ENCODE results near the gene HLCS.

Gene HLCS

DNA sequence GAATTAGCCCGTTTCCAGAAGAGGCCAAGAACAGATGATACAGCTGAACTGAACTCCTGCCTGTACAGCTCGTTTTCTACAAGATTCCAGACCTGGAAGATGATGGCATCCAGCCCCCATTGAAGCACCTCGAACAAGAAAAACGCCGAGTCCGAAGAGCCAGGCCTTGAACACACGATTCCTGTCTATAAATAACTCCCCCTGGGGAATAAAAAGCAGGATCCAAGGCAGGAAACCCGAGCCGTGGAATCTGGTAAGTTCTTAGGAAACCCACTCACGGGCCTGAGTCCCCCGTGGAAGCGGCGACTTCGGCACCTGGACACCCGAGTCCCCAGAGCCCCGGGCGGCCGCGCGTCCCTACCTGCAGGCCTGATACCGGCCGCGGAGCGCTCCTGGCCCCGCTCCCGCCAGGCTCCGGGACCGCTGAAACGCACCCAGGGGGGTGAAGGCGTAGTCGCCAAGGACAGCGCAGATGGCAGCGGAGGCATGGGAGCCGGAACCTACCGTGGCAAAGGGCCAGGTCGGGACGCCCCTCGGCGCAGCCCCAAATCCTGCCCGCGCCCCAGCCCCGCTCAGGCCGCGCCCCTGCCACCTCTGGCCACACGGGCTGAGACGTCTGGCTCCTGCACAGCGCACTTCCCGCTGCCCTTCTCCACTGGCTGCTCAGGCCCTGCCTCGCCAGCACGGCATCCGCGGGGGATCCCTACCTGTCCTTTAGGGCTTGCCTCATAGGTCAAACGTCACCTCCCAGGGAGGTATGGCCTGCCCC lies 14.0 kb upstream of the HLCS start:
- Histone ChIP-seq H3K9me3 (no peaks in the 10 kb centered on the region), H3K4me3 (ENCODE audit: low read depth in 1 of 2, low read length in 1 of 2) (no peak overlapping the region), H3K4me1 (ENCODE audit: control insufficient read depth in 1 of 2, insufficient read depth in 1 of 2, low read depth in 1 of 2, low read length in 1 of 2) (peaks cover 0 to 5% of the 10 kb centered on the region in 2 experiments), H3K27me3 (peaks cover 67% of the 10 kb centered on the region), H3K27ac (no peak overlapping the region), H3K36me3 (no peaks in the 10 kb centered on the region)
- TF ChIP-seq, protein P1, sequence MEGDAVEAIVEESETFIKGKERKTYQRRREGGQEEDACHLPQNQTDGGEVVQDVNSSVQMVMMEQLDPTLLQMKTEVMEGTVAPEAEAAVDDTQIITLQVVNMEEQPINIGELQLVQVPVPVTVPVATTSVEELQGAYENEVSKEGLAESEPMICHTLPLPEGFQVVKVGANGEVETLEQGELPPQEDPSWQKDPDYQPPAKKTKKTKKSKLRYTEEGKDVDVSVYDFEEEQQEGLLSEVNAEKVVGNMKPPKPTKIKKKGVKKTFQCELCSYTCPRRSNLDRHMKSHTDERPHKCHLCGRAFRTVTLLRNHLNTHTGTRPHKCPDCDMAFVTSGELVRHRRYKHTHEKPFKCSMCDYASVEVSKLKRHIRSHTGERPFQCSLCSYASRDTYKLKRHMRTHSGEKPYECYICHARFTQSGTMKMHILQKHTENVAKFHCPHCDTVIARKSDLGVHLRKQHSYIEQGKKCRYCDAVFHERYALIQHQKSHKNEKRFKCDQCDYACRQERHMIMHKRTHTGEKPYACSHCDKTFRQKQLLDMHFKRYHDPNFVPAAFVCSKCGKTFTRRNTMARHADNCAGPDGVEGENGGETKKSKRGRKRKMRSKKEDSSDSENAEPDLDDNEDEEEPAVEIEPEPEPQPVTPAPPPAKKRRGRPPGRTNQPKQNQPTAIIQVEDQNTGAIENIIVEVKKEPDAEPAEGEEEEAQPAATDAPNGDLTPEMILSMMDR (IDR thresholded peaks at IDR 0.05): no peak

DNA sequence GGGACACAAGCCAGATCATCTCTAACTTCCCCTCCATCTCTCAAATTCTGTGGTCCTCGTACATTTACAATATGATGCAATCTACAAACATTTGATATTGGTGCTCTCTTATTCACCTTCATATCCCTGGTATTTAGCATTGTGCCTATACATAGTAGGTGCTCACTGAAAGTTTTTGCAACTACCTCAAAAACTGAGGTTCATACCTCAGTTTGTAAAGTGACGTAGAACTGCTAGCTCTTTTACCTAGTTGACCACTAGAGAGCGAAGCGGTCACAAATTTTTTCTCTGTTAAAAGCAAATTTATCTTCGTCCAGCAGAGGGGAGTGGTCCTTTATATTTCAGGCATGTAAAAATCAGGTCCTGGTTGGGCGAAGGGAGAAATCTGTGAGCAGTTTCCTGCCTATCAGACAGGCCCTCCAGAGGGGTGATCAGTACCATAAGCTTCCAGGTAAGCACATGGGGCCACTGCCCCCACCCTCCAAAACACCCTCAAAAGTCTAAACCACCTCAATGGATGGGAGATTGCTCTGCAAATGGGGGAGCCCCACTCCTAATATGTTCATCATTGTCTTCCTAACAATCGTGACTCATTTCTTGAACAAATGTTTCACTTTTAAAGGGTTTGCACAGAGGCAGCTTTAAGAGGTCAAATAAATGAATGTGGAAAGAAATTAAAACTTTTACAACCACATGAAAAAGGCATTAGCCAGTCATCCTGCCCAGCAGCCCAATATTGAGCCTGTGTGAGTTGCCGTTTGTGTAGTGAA lies 10.6 kb upstream of the HLCS start:
- Histone ChIP-seq H3K27ac (no peak overlapping the region), H3K9me3 (no peaks in the 10 kb centered on the region), H3K27me3 (peaks cover 56% of the 10 kb centered on the region), H3K4me1 (ENCODE audit: control insufficient read depth in 1 of 2, insufficient read depth in 1 of 2, low read depth in 1 of 2, low read length in 1 of 2) (peaks cover 0 to 5% of the 10 kb centered on the region in 2 experiments), H3K36me3 (no peaks in the 10 kb centered on the region), H3K4me3 (ENCODE audit: low read depth in 1 of 2, low read length in 1 of 2) (no peak overlapping the region)
- TF ChIP-seq, protein P1 (IDR thresholded peaks at IDR 0.05): no peak

DNA sequence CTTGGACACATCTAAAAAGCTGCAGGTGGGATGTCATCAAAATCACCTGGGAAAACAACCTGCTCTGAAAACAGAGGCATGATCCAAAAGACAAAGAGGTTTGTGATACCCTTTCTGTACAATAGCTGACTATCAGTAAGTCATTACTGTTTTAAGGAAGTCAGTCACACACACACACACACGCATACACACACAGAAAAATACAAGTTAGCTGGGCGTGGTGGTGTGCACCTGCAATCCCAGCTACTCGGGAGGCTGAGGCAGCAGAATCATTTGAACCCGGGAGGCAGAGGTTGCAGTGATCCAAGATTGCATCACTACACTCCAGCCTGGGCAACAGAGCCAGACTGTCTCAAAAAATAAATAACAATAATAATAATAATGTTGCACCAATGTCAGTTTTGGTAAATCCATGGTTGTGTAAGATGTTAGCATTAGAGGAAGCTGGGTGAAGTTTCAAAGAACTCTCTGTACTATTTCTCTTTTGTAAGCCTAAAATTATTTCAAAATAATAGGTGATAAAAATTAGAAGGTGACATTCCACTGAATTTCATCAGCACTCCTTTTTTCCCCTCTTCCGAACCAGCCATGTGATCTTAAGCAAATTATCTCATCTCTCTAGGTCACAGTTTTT lies 9.9 kb upstream of the HLCS start:
- Histone ChIP-seq H3K27ac (no peak overlapping the region), H3K4me3 (ENCODE audit: low read depth in 1 of 2, low read length in 1 of 2) (no peak overlapping the region), H3K9me3 (no peaks in the 10 kb centered on the region), H3K4me1 (ENCODE audit: control insufficient read depth in 1 of 2, insufficient read depth in 1 of 2, low read depth in 1 of 2, low read length in 1 of 2) (peaks cover 0 to 5% of the 10 kb centered on the region in 2 experiments), H3K27me3 (peaks cover 49% of the 10 kb centered on the region), H3K36me3 (no peaks in the 10 kb centered on the region)
- TF ChIP-seq, protein P1 (IDR thresholded peaks at IDR 0.05): no peak

DNA sequence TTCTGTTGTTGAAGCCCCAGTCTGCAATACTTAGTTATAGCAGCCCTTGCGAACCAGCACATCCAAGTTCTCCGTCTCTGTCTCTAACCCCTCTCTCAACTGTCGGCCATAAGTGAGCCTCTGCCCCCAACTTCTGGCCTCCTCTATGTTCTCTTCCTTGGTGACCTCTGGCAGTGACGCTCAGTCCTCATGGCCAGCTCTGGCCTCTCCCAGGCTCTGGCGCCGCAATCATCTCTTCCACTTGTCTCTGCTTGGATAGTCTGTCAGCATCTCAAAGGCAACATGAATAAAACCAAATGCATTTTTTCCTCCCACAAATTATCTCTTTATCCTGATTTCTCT lies 8.4 kb upstream of the HLCS start:
- TF ChIP-seq, protein P1 (IDR thresholded peaks at IDR 0.05): no peak
- peaks cover 36% of the 10 kb centered on the region for H3K27me3 ChIP-seq

DNA sequence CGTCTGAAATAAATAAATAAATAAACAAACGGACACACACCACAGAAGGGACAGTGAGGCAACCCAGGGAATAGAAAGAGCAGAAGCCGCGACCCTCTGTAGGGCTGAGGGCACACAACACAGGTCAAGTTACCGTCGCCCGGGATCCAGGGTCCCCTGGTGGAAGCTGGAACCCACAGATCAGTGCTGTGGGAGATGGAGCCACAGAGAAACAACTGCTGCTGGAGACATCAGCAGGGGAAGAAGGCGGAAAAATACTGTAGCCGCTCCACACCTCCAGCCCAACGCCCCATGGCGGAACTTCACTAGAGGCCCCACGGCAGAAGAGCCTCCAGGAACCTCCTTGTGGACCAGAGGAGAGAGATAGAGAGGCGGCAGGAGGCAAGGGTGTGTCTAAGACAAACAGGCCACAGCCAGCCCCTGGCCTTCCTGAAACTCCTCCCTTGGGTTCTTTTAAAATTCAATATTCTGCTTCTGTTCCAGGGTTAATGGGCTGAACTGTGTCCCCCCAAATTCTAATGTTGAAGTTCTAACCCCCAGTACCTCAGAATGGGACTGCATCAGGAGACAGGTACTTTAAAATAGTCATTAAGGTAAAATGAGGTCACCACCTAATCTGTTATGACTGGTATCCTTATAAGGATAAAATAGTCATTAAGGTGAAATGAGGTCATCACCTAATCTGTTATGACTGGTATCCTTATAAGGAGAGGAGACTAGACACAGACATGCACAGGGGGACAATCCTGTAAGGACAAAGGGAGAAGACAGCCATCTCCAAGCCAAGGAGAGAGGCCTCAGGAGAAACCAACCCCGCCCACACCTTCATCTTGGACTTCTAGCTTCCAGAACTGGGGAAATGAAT lies 7.7 kb upstream of the HLCS start:
- no peaks in the 10 kb centered on the region for H3K36me3 ChIP-seq
- no peak overlapping the region for H3K4me3 ChIP-seq (ENCODE audit: low read depth in 1 of 2, low read length in 1 of 2)
- TF ChIP-seq, protein P1 (IDR thresholded peaks at IDR 0.05): no peak
- peaks cover 0 to 5% of the 10 kb centered on the region in 2 experiments for H3K4me1 ChIP-seq (ENCODE audit: control insufficient read depth in 1 of 2, insufficient read depth in 1 of 2, low read depth in 1 of 2, low read length in 1 of 2)
- peaks cover 36% of the 10 kb centered on the region for H3K27me3 ChIP-seq
- H3K27ac ChIP-seq: no peak overlapping the region
- no peaks in the 10 kb centered on the region for H3K9me3 ChIP-seq

More for the DNA sequence above, 8.4 kb upstream of the HLCS start:
- Histone ChIP-seq H3K4me1 (ENCODE audit: control insufficient read depth in 1 of 2, insufficient read depth in 1 of 2, low read depth in 1 of 2, low read length in 1 of 2) (peaks cover 0 to 5% of the 10 kb centered on the region in 2 experiments), H3K27ac (no peak overlapping the region), H3K36me3 (no peaks in the 10 kb centered on the region), H3K9me3 (no peaks in the 10 kb centered on the region), H3K4me3 (ENCODE audit: low read depth in 1 of 2, low read length in 1 of 2) (no peak overlapping the region)
